HG03064 (cell line): ENCODE measurements around the gene WDR82.

Experiments
- ATAC-seq: cut with Tn5 transposase; IDR thresholded peaks from one replicate; pipeline ENCODE4 v1.9.1; 2021; ENCODE audit warnings: low read depth; ENCODE audit not compliant: unreplicated experiment

The WDR82 gene

GRCh38 chr3:52210550-52211046 is 67.9 kb downstream of the WDR82 start:
- no peak for ATAC-seq

GRCh38 chr3:52210037-52210436 is 68.4 kb downstream of the WDR82 start:
- ATAC-seq: no peak

GRCh38 chr3:52208556-52208955 is 69.9 kb downstream of the WDR82 start:
- no peak for ATAC-seq

GRCh38 chr3:52205727-52206372 is 72.6 kb downstream of the WDR82 start:
- ATAC-seq: no peak
